ENCODE results near the gene CD300LG.

- TF ChIP-seq, protein P1, sequence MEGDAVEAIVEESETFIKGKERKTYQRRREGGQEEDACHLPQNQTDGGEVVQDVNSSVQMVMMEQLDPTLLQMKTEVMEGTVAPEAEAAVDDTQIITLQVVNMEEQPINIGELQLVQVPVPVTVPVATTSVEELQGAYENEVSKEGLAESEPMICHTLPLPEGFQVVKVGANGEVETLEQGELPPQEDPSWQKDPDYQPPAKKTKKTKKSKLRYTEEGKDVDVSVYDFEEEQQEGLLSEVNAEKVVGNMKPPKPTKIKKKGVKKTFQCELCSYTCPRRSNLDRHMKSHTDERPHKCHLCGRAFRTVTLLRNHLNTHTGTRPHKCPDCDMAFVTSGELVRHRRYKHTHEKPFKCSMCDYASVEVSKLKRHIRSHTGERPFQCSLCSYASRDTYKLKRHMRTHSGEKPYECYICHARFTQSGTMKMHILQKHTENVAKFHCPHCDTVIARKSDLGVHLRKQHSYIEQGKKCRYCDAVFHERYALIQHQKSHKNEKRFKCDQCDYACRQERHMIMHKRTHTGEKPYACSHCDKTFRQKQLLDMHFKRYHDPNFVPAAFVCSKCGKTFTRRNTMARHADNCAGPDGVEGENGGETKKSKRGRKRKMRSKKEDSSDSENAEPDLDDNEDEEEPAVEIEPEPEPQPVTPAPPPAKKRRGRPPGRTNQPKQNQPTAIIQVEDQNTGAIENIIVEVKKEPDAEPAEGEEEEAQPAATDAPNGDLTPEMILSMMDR (conservative IDR thresholded peaks at IDR 0.05 in 1 of 2, IDR thresholded peaks at IDR 0.05 in 1 of 2; ENCODE audit: low read depth in 1 of 2, low read length in 2 of 2), result no peak
- TF ChIP-seq EZH2 (IDR thresholded peaks at IDR 0.05; ENCODE audit: low read length, missing control alignments), result no peak
Observed at GRCh38 chr17:43799047-43799446, 47.9 kb upstream of the CD300LG start.

Measured in fibroblast of lung (primary cell).